Natural killer cell (primary cell): ENCODE measurements around the gene TRMT61A. TPM values are rescaled to one million over a fixed set of nuclear protein-coding genes. Genes with fewer than 3 reads are reported as not detected.

Source experiments
- ATAC-seq, 3 donors: fragments of 150-1000 bp in 2 of 3; fragments of 200-7000 bp in 1 of 3; cut with Tn5 transposase; 1 replicate in 1 of 3; 2 replicates in 2 of 3; pipeline ENCODE4 v1.10.0; 2021; ENCODE audit warnings: mild to moderate bottlenecking in 2 of 3, moderate library complexity in 2 of 3
- DNase-seq, 2 donors: peaks; one replicate each; pipeline versions ENCODE4 v3.0.0 to v3.0.0-alpha.2; 2013 to 2021; ENCODE audit warnings: mixed read lengths in 1 of 2
- H3K27ac ChIP-seq: one replicate; pipeline ENCODE4 v1.5.1; 2013; ENCODE audit warnings: mild to moderate bottlenecking, low read length
- H3K27me3 ChIP-seq: one replicate; pipeline ENCODE4 v1.6.1; 2013; ENCODE audit warnings: low read length; ENCODE audit not compliant: control insufficient read depth, insufficient read depth
- H3K36me3 ChIP-seq: one replicate; pipeline ENCODE4 v1.6.1; 2013; ENCODE audit warnings: low read length; ENCODE audit not compliant: control insufficient read depth, insufficient read depth
- H3K4me1 ChIP-seq: one replicate; pipeline ENCODE4 v1.6.1; 2013; ENCODE audit warnings: low read length; ENCODE audit not compliant: control insufficient read depth, insufficient read depth
- H3K4me3 ChIP-seq: one replicate; pipeline ENCODE4 v1.5.1; 2013; ENCODE audit warnings: low read length
- H3K9me3 ChIP-seq: one replicate; pipeline ENCODE4 v1.6.1; 2013; ENCODE audit warnings: low read length; ENCODE audit not compliant: control insufficient read depth, insufficient read depth
- H3K27ac Mint-ChIP-seq, 2 donors: one replicate each; pipeline ENCODE4 v1.8.0; 2022; ENCODE audit warnings: mild to moderate bottlenecking in 2 of 2, mixed read lengths in 2 of 2, moderate library complexity in 1 of 2
- H3K27me3 Mint-ChIP-seq, 2 donors: one replicate each; pipeline ENCODE4 v1.8.0; 2022; ENCODE audit warnings: low read depth in 2 of 2, mixed read lengths in 2 of 2
- H3K36me3 Mint-ChIP-seq: one replicate; pipeline ENCODE4 v1.8.0; 2022; ENCODE audit warnings: mixed read lengths
- H3K4me1 Mint-ChIP-seq, 2 donors: one replicate each; pipeline ENCODE4 v1.8.0; 2022; ENCODE audit warnings: mixed read lengths in 2 of 2
- H3K4me3 Mint-ChIP-seq: one replicate; pipeline ENCODE4 v1.8.0; 2022; ENCODE audit warnings: mild to moderate bottlenecking, moderate library complexity, mixed read lengths
- H3K9me3 Mint-ChIP-seq, 2 donors: one replicate each; pipeline ENCODE4 v1.8.0; 2022; ENCODE audit warnings: mixed read lengths in 2 of 2
- CTCF ChIP-seq: fragments of 200-600 bp; IDR thresholded peaks from one replicate; pipeline ENCODE4 v1.8.0; 2022; ENCODE audit warnings: antibody characterized with exemption
- WGBS: methylation state at CpG from one replicate; pipeline ENCODE4 v1.1.7; 2013; ENCODE audit warnings: missing lambda C conversion rate; ENCODE audit not compliant: insufficient coverage; 5-methylcytosine and 5-hydroxymethylcytosine counted together
- intact Hi-C: fragments of 100-400 bp; cut with micrococcal nuclease; formaldehyde crosslinking; loops from one replicate; pipeline ENCODE4 v1.14.2; 2022
- total RNA-seq, 4 donors: library from RNA; stranded (reverse); fragments of 120-200 nt in 1 of 4; gene quantifications; one replicate each; pipeline versions ENCODE4 v1.2.3 to v1.2.4, GENCODE V29; 2013 to 2022

TRMT61A gene
- total RNA-seq, 3 donors from 2014 or later (not counting 1 experiment from before 2014, with no cell fraction given), result 8.1 to 9.4 (median 9.1) TPM

- no peaks in the 10 kb centered on the region for H3K9me3 Mint-ChIP-seq
- intact Hi-C loops, result no loop called here
- no peak for TF ChIP-seq CTCF
- Histone ChIP-seq H3K27me3 (no peaks in the 10 kb centered on the region), H3K9me3 (no peaks in the 10 kb centered on the region), H3K27ac (no peak overlapping the region), H3K36me3 (peaks cover 4% of the 10 kb centered on the region), H3K4me3 (no peak overlapping the region), H3K4me1 (no peaks in the 10 kb centered on the region)
- H3K4me3 Mint-ChIP-seq, result no peak overlapping the region
- no peak for ATAC-seq
- H3K27ac Mint-ChIP-seq, result no peak overlapping the region
- no peaks in the 10 kb centered on the region for H3K27me3 Mint-ChIP-seq
- H3K4me1 Mint-ChIP-seq, result peaks cover 15% of the 10 kb centered on the region in 2 donors
- no peak for DNase-seq
- H3K36me3 Mint-ChIP-seq, result no peaks in the 10 kb centered on the region
- WGBS, result 90% methylated on average over 18 of the region's 18 CpGs
These were observed 23.2 kb downstream of the TRMT61A start for GRCh38 chr14:103552011-103552845.

- ATAC-seq, result no peak
- no peaks in the 10 kb centered on the region for H3K27me3 ChIP-seq
- no peak overlapping the region for H3K27ac Mint-ChIP-seq
- H3K4me3 ChIP-seq, result no peak overlapping the region
- no peaks in the 10 kb centered on the region for H3K36me3 Mint-ChIP-seq
- H3K9me3 Mint-ChIP-seq, result no peaks in the 10 kb centered on the region
- H3K27ac ChIP-seq, result no peak overlapping the region
- no peak for TF ChIP-seq CTCF
- intact Hi-C loops, result no loop called here
- H3K4me1 ChIP-seq, result no peaks in the 10 kb centered on the region
- DNase-seq, result no peak
- peaks cover 4% of the 10 kb centered on the region for H3K36me3 ChIP-seq
- H3K9me3 ChIP-seq, result no peaks in the 10 kb centered on the region
- no peak overlapping the region for H3K4me3 Mint-ChIP-seq
- H3K4me1 Mint-ChIP-seq, result peaks cover 17% of the 10 kb centered on the region in 2 donors
- 92% methylated on average over 11 of the region's 11 CpGs for WGBS
- no peaks in the 10 kb centered on the region for H3K27me3 Mint-ChIP-seq
These were observed 23.8 kb downstream of the TRMT61A start for GRCh38 chr14:103552846-103553210.

GRCh38 chr14:103555559-103556337 is 26.8 kb downstream of the TRMT61A start:
- Histone ChIP-seq H3K27ac (no peak overlapping the region), H3K4me3 (no peak overlapping the region), H3K27me3 (no peaks in the 10 kb centered on the region), H3K9me3 (no peaks in the 10 kb centered on the region), H3K36me3 (peaks cover 24% of the 10 kb centered on the region), H3K4me1 (peaks cover 5% of the 10 kb centered on the region)
- intact Hi-C loops, result no loop called here
- Mint-ChIP-seq H3K27me3 (no peaks in the 10 kb centered on the region), H3K4me1 (peaks cover 32 to 44% of the 10 kb centered on the region in 2 donors), H3K36me3 (no peaks in the 10 kb centered on the region), H3K4me3 (no peak overlapping the region), H3K9me3 (no peaks in the 10 kb centered on the region), H3K27ac (peak overlapping the region in 1 of 2 donors; percentile 54)
- TF ChIP-seq CTCF, result no peak
- 92% methylated on average over 15 of the region's 15 CpGs for WGBS
- DNase-seq (no peak), ATAC-seq (no peak)
